ENCODE results near the gene C4orf33.

DNA sequence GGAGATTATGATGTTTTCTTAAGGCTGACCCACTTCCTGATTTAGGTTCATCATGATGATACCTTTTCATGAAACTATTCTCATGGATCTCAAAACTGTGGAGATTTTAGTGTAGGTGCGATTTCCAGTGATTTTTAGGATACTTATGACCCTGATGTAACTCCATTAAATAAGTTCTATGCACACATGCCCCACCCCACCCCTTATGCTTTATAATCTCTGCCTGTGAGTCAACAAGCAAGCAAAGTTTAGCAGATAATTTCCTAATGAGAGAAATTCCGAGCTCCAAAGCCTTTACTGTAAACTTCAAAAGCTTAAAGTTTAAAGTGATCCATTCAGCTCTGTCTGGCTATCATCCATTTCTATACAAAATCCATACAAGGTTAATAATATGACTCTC is 56.4 kb downstream of the C4orf33 start:
- TF ChIP-seq, protein P1, sequence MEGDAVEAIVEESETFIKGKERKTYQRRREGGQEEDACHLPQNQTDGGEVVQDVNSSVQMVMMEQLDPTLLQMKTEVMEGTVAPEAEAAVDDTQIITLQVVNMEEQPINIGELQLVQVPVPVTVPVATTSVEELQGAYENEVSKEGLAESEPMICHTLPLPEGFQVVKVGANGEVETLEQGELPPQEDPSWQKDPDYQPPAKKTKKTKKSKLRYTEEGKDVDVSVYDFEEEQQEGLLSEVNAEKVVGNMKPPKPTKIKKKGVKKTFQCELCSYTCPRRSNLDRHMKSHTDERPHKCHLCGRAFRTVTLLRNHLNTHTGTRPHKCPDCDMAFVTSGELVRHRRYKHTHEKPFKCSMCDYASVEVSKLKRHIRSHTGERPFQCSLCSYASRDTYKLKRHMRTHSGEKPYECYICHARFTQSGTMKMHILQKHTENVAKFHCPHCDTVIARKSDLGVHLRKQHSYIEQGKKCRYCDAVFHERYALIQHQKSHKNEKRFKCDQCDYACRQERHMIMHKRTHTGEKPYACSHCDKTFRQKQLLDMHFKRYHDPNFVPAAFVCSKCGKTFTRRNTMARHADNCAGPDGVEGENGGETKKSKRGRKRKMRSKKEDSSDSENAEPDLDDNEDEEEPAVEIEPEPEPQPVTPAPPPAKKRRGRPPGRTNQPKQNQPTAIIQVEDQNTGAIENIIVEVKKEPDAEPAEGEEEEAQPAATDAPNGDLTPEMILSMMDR (IDR thresholded peaks at IDR 0.05), result no peak
- no peak for TF ChIP-seq POLR2A (IDR thresholded peaks at IDR 0.05)

All from thyroid gland (tissue), 4 donors.